Measurements from ENCODE around the gene EFNA5. TPM values are rescaled to one million over a fixed set of nuclear protein-coding genes. Genes with fewer than 3 reads are reported as not detected.

The EFNA5 gene
- total and polyA plus RNA-seq, 4 donors: 0.14 to 0.93 (median 0.54) TPM

GRCh38 chr5:107431998-107432397 lies 238.7 kb downstream of the EFNA5 start:
- H3K9me3 ChIP-seq (ENCODE audit: control insufficient read depth in 4 of 4, low read length in 3 of 4): no peaks in the 10 kb centered on the region
- 81% methylated on average over 1 of the region's 1 CpG for WGBS
- no peak overlapping the region for H3K4me3 ChIP-seq (ENCODE audit: low read depth in 1 of 3, low read length in 3 of 3)
- H3K4me1 ChIP-seq (ENCODE audit: control insufficient read depth in 4 of 4, insufficient read depth in 4 of 4, low read length in 3 of 4): no peaks in the 10 kb centered on the region
- no peaks in the 10 kb centered on the region for H3K27me3 ChIP-seq (ENCODE audit: control insufficient read depth in 4 of 4, insufficient read depth in 4 of 4, low read length in 3 of 4)
- no peak for DNase-seq (ENCODE audit: low spot score)
- H3K27ac ChIP-seq (ENCODE audit: low read depth in 1 of 2, low read length in 2 of 2): no peak overlapping the region
- H3K9ac ChIP-seq (ENCODE audit: low read depth in 1 of 2, low read length in 2 of 2): no peak overlapping the region
- TF ChIP-seq, protein P1, sequence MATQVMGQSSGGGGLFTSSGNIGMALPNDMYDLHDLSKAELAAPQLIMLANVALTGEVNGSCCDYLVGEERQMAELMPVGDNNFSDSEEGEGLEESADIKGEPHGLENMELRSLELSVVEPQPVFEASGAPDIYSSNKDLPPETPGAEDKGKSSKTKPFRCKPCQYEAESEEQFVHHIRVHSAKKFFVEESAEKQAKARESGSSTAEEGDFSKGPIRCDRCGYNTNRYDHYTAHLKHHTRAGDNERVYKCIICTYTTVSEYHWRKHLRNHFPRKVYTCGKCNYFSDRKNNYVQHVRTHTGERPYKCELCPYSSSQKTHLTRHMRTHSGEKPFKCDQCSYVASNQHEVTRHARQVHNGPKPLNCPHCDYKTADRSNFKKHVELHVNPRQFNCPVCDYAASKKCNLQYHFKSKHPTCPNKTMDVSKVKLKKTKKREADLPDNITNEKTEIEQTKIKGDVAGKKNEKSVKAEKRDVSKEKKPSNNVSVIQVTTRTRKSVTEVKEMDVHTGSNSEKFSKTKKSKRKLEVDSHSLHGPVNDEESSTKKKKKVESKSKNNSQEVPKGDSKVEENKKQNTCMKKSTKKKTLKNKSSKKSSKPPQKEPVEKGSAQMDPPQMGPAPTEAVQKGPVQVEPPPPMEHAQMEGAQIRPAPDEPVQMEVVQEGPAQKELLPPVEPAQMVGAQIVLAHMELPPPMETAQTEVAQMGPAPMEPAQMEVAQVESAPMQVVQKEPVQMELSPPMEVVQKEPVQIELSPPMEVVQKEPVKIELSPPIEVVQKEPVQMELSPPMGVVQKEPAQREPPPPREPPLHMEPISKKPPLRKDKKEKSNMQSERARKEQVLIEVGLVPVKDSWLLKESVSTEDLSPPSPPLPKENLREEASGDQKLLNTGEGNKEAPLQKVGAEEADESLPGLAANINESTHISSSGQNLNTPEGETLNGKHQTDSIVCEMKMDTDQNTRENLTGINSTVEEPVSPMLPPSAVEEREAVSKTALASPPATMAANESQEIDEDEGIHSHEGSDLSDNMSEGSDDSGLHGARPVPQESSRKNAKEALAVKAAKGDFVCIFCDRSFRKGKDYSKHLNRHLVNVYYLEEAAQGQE (IDR thresholded peaks at IDR 0.05): no peak
- TF ChIP-seq FOXA1 (IDR thresholded peaks at IDR 0.05) (no peak), RAD21 (IDR thresholded peaks at IDR 0.05) (no peak), MAX (IDR thresholded peaks at IDR 0.05) (no peak), JUND (IDR thresholded peaks at IDR 0.05) (no peak), SP1 (IDR thresholded peaks at IDR 0.05) (no peak), YY1 (IDR thresholded peaks at IDR 0.05) (no peak), FOXA2 (IDR thresholded peaks at IDR 0.05) (no peak), NR2F2 (IDR thresholded peaks at IDR 0.05) (no peak), EGR1 (IDR thresholded peaks at IDR 0.05; ENCODE audit: low read depth in 2 of 2) (no peak)
- no peaks in the 10 kb centered on the region for H3K36me3 ChIP-seq (ENCODE audit: control insufficient read depth in 4 of 4, insufficient read depth in 3 of 4, low read depth in 1 of 4, low read length in 3 of 4)

DNA sequence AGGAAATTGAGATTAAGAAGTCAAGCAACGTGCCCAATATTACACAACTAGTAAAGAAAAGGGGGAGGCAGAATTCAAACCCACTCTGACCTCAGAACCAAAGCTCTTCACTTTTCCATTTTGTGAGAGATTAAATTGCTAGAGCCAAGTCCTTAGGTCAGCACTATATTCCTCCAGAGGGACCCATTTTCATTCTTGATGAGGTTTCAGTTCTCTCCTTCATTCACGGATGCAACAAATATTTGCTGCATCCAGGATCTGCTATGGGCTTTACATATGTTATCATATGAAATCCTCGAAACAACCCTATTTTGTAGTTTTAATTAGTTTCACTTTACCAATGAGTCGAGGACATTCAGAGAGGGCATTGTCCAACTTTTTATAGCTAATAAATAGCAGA lies 239.2 kb downstream of the EFNA5 start:
- DNase-seq (ENCODE audit: low spot score): no peak
- no peak for TF ChIP-seq EGR1 (IDR thresholded peaks at IDR 0.05; ENCODE audit: low read depth in 2 of 2)
- TF ChIP-seq FOXA2 (IDR thresholded peaks at IDR 0.05): no peak
- no peak for TF ChIP-seq HNF4G (IDR thresholded peaks at IDR 0.05)
- Histone ChIP-seq H3K9me3 (ENCODE audit: control insufficient read depth in 4 of 4, low read length in 3 of 4) (no peaks in the 10 kb centered on the region), H3K9ac (ENCODE audit: low read depth in 1 of 2, low read length in 2 of 2) (no peak overlapping the region), H3K4me3 (ENCODE audit: low read depth in 1 of 3, low read length in 3 of 3) (no peak overlapping the region), H3K27me3 (ENCODE audit: control insufficient read depth in 4 of 4, insufficient read depth in 4 of 4, low read length in 3 of 4) (no peaks in the 10 kb centered on the region), H3K36me3 (ENCODE audit: control insufficient read depth in 4 of 4, insufficient read depth in 3 of 4, low read depth in 1 of 4, low read length in 3 of 4) (no peaks in the 10 kb centered on the region), H3K4me1 (ENCODE audit: control insufficient read depth in 4 of 4, insufficient read depth in 4 of 4, low read length in 3 of 4) (no peaks in the 10 kb centered on the region), H3K27ac (ENCODE audit: low read depth in 1 of 2, low read length in 2 of 2) (no peak overlapping the region)
- WGBS: 83% methylated on average over 4 of the region's 4 CpGs

GRCh38 chr5:107430071-107430625 lies 240.6 kb downstream of the EFNA5 start:
- no peak overlapping the region for H3K4me3 ChIP-seq (ENCODE audit: low read depth in 1 of 3, low read length in 3 of 3)
- no peaks in the 10 kb centered on the region for H3K4me1 ChIP-seq (ENCODE audit: control insufficient read depth in 4 of 4, insufficient read depth in 4 of 4, low read length in 3 of 4)
- no peak overlapping the region for H3K9ac ChIP-seq (ENCODE audit: low read depth in 1 of 2, low read length in 2 of 2)
- no peaks in the 10 kb centered on the region for H3K9me3 ChIP-seq (ENCODE audit: control insufficient read depth in 4 of 4, low read length in 3 of 4)
- H3K27me3 ChIP-seq (ENCODE audit: control insufficient read depth in 4 of 4, insufficient read depth in 4 of 4, low read length in 3 of 4): no peaks in the 10 kb centered on the region
- no peak overlapping the region for H3K27ac ChIP-seq (ENCODE audit: low read depth in 1 of 2, low read length in 2 of 2)
- TF ChIP-seq RAD21 (IDR thresholded peaks at IDR 0.05): no peak
- TF ChIP-seq RXRA (IDR thresholded peaks at IDR 0.05): no peak
- no peak for TF ChIP-seq TAF1 (conservative IDR thresholded peaks at IDR 0.05)
- TF ChIP-seq EGR1 (IDR thresholded peaks at IDR 0.05; ENCODE audit: low read depth in 2 of 2): no peak
- TF ChIP-seq SP1 (IDR thresholded peaks at IDR 0.05): no peak
- TF ChIP-seq CTCF (IDR thresholded peaks at IDR 0.05; ENCODE audit: low read depth, low read length, missing input control): no peak
- TF ChIP-seq, protein P2, sequence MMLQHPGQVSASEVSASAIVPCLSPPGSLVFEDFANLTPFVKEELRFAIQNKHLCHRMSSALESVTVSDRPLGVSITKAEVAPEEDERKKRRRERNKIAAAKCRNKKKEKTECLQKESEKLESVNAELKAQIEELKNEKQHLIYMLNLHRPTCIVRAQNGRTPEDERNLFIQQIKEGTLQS (IDR thresholded peaks at IDR 0.05): no peak
- DNase-seq (ENCODE audit: low spot score): no peak
- no peaks in the 10 kb centered on the region for H3K36me3 ChIP-seq (ENCODE audit: control insufficient read depth in 4 of 4, insufficient read depth in 3 of 4, low read depth in 1 of 4, low read length in 3 of 4)
- 63% methylated on average over 1 of the region's 1 CpG for WGBS

Data from liver (tissue), 9 donors.